DMS53 treated with DMSO at 0.1 percent for 48 hours (cell line): ENCODE results near the gene PPP1R10.

Source experiments
- DNase-seq: peaks from one replicate; lab custom pipeline; 2025; ENCODE audit not compliant: unreplicated experiment; lab: John Stamatoyannopoulos, UW

The PPP1R10 gene

DNA sequence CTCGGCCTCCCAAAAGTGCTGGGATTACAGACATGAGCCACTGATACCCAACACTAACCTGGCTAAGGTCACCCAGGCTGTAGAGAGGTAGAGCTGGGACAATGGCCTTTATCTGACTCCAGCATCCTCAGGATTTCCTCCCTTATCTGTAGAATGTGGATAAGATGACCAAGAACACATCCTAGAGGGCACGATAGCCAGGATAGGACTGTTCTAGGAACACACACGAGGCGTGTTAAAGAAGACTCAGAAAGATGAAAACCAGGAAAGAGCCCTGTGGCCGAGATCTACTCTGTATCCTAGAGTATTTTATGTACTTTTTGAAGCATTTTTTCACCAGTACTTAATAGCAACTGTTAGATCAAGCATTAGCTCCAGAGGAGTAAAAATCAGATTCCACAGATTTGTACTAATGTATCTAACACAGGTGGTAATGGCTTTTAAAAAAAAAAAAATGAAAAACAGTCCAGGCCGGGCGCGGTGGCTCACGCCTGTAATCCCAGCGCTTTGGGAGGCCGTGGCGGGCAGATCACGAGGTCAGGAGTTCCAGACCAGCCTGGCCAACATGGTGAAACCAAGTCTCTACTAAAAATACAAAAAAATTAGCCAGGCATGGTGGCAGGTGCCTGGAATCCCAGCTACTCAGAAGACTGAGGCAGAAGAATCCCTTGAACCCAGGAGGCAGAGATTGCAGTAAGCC is 17.3 kb downstream of the PPP1R10 start:
- no peak for DNase-seq

DNA sequence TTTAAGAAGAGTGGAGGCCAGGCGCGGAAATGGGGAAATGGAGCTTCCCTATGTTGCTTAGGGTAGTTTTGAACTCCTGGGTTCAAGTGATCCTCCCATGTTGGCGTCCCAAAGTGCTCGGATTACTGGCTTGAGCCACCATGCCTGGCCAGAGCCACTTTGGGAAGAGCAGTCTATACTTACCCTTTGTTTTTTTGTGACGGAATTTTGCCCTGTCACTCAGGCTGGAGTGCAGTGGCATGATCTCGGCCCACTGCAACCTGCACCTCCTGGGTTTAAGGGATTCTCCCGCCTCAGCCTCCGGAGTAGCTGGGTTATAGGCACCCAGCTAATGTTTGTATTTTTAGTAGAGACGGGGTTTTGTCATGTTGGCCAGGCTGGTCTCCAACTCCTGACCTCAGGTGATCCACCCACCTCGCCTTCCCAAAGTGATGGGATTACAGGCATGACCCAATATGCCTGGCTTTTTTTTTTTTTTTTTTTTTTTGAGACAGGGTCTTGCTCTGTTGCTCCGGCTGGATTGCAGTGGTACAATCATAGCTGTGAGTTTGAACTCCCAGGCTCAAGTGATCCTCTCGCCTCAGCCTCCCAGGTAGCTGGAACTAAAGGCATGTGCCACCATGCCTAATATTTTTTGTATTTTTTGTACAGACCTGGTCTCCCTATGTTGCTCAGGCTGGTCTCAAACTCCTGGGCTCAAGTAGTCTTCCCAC is 18.0 kb downstream of the PPP1R10 start:
- no peak for DNase-seq

DNA sequence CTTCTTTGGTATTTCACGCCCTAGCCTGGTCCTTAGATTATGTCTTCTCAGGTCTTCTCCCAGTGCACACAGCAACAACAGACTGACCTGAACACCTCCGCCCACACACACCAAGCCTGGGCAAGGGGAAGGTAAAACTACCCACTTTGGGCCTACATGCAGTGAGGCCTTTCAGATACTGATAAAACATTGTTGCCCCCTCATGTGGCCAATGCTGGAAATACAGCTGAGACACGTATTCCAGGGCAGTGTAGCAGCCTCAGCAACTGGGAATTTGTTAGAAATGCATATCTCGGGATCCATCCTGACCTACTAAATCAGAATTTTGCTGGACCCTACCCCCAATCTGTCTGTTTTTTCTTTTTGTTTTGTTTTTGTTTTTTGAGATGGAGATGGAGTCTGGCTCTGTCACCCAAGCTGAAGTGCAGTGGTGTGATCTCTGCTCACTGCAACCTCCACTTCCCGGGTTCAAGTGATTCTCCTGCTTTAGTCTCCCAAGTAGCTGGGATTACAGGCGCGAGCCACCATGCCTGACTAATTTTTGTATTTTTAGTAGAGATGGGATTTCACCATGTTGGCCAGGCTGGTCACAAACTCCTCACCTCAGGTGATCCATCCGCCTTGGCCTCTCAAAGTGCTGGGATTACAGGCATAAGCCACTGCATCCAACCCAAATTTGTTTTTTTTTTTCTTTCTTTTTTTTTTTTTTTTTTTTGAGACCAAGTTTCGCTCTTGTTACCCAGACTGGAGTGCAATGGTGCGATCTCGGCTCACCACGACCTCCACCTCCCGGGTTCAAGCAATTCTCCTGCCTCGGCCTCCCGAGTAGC is 19.5 kb downstream of the PPP1R10 start:
- peak; percentile 73 for DNase-seq

DNA sequence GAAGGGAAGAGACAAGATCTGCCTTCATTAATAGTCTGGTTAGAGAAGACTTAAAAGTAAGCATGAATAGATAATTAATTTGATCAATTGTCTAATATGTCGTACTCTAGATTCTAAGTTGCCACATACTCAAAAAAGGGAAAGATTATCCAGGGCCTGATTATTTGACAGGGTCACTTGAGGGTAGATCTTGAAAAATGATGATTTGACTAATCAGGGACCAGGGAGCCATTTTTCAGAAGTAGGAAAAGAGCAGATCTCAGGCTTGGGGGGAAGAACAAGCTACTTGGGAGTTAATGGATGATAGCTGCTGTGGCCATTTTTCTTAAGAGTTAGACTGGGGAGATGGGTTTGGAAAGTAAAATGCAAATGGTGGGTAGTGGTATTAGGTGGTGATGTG is 24.8 kb downstream of the PPP1R10 start:
- DNase-seq, result no peak

DNA sequence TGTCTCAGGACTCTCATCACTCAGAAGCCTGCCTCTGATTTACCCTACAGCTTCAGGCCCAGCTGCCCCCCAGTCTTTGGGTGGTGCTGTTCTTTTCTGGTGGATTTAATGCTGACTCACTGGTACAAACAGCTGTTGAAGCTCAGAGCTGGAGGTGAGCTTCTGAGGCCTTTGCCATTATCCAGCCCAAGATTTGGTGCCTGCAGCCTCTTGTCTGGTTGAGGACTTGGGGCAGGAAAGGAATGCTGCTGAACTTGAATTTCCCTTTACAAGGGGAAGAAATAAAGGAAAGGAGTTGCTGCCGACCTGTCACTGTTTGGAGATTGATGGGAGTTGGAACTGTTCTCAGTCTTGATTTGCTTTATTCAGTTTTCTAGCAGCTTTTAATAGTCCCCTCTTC is 26.0 kb downstream of the PPP1R10 start:
- no peak for DNase-seq

DNA sequence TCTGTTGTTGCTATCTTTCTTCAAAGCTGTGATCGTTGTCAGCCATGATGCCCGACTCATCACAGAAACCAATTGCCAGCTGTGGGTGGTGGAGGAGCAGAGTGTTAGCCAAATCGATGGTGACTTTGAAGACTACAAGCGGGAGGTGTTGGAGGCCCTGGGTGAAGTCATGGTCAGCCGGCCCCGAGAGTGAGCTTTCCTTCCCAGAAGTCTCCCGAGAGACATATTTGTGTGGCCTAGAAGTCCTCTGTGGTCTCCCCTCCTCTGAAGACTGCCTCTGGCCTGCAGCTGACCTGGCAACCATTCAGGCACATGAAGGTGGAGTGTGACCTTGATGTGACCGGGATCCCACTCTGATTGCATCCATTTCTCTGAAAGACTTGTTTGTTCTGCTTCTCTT is 26.5 kb downstream of the PPP1R10 start:
- DNase-seq, result no peak

DNA sequence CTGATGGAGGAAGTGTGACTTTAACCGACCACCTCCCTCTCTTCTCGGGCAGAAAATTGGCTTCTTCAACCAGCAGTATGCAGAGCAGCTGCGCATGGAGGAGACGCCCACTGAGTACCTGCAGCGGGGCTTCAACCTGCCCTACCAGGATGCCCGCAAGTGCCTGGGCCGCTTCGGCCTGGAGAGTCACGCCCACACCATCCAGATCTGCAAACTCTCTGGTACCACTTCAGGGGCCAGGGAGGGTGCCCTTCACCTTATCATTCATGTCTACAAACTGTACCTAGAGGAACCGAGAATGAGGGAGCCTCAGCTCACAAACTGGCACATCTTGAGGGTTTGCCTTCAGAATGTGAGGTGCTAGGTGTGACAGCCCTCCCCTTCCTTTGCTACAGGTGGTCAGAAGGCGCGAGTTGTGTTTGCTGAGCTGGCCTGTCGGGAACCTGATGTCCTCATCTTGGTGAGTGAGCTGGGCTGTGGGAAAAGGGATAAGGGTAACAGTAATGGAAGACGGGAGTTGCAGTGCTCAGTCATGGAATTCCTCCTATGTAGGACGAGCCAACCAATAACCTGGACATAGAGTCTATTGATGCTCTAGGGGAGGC is 27.2 kb downstream of the PPP1R10 start:
- DNase-seq, result no peak

DNA sequence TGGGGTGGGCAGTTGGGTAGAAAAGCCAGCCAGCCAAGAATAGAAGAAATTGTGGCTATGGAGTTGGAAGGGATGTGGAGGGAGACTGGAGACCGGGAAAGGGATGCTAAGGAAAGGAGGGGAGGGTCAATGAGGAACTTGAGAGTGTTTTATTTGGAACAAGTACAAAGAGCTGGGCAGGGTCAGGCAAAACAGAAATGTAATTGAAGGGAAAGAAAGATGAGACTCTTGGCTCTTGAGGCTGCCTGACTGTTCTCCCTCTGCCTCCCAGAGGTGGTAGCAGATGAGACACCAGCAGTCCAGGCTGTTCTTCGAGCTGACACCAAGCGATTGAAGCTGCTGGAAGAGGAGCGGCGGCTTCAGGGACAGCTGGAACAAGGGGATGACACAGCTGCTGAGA is 33.1 kb downstream of the PPP1R10 start:
- DNase-seq, result no peak

DNA sequence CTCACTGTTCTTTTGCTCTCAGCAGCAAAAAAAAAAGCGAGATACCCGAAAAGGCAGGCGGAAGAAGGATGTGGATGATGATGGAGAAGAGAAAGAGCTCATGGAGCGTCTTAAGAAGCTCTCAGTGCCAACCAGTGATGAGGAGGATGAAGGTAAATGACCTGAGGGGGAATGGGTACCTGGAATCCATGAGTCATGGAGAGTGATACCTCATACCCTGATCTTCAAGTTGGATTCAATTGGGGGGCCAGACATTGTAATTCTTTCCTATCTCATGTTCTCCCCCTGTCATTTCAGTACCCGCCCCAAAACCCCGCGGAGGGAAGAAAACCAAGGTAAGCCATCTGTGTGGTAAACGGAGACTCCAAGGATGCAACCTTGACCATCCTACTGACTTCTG is 39.0 kb downstream of the PPP1R10 start:
- no peak for DNase-seq

DNA sequence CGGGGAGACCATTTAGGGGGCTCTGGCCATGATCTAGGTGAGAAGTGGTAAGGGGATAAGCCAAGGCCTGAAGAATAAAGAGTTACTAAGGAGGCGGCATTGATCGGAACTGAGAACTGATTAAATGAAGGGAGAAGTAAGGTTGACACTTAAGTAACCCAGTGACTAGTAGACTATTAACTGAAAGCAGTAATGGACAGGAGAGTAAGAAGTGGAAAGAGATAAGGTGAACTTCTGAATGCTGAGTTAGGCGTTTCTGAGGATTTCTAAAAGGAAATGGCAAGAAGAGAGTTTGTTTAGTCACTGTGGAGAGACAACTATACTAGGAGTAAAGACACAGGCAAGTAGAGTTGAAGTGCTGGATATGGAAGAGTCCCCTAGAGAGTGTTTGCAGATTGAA is 43.9 kb downstream of the PPP1R10 start:
- DNase-seq, result no peak

DNA sequence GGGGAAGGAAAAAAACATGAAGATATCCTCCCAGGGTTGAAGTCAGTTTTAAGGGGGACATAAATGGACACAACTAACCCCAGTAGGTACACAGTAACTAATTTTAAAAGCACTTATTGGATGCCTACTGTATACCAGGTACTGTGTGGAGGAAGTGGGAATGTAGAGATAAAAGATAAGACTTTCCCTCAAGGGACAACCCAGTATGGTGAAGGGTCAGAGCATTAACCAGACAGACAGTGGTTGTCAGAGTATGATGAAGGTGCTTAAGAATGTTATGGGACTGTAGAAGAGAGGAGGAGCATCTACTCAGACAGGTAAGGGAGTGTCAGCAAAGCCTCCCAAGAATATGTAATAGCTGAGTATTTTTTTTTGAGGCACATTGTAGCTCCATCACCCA is 44.9 kb downstream of the PPP1R10 start:
- no peak for DNase-seq

DNA sequence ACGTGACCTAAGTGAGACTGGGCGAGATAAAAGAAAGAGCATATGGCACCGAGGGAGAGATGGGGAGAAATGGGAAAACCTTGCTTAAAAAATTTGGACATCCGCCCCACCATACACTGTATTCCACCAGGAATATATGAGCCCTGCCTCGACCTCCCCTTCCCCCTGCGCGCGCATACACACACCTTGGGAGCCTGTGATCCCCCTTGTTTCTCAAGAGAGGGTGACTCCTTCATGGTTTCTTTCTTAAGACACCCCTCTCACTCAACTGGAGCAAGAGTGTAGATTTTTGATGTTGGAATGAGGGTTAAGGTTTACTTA is 45.3 kb downstream of the PPP1R10 start:
- DNase-seq, result no peak

DNA sequence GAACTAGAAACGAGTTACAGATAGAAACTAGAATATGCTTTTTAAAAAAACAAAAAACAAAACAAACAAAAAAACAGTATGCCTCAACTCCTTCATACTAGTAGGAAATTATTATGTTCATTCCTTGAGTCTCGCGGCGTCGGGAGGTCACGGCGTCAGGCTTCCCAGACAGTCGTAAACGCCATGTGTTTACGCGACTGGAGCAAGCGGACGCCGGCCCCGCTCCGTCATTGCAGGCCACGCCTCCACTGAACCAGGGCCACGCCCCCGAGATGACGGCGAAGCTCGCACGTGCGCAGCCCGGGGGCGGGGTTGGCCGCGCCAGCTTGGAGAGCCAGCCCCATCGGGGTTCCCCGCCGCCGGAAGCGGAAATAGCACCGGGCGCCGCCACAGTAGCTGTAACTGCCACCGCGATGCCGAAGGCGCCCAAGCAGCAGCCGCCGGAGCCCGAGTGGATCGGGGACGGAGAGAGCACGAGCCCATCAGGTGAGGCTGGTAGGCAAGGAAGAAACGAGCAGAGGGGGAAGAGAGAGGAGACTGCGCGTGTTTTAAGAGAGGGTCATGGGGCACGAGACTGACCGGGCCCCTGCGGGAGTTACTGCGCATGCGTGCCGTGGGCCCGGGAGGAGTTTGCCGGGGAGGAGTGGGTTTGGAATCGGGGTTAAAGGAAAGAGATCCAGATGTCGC is 45.8 kb downstream of the PPP1R10 start, which contains the start of gene ABCF1:
TSS of gene ABCF1 (plus strand) at position 368 of the 687 bp plus-strand sequence. CDS start at position 414, 46 bp downstream.
- DNase-seq, result peak; percentile 92

DNA sequence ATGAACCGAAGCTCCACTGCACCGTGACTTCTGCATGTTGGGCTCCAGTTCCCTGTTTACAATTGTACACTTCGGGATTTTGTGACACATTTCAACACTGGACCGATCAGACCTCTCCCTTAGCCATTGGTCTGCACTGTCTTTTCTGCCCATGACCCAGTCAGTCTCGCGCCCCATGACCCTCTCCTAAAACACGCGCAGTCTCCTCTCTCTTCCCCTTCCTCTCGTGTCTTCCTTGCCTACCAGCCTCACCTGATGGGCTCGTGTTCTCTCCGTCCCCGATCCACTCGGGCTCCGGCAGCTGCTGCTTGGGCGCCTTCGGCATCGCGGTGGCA is 46.3 kb downstream of the PPP1R10 start:
- no peak for DNase-seq

DNA sequence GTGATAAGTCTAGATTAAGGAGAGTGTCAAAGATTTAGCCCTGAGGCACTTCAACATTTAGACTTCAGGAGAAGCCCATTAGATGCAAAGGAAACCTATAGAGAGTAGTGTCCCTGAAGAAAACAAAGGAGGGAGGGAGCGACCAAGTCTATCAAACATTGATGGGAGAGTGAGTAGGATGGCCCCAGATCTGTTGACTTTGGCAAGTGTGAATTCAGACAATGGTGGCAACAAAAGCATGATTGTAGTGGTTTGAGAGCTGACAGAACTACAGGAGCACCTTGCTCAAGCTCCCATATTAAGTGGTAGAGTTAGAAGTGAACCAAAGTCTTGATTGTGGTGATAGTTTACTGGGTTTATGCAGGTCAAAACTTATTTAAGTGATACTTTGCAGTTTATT is 46.8 kb downstream of the PPP1R10 start:
- no peak for DNase-seq

DNA sequence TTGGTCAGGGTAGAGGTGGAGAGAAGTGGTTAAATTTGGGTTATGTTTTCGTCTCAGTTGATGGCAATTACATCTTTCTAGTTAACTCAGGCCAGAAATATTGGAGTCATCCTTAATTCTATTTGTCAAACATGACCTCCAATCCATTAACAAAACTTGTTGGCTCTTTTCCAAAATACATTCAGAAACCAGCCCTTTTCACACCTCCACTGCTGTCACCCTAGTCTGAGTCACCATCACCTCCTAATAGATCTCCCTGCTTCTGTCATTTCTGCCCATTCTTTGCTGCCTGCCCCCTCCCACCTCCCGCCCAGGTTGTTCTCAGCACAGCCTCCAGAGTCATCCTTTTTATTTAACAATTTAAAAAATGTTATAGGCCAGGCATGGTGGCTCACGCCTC is 48.8 kb downstream of the PPP1R10 start:
- no peak for DNase-seq

DNA sequence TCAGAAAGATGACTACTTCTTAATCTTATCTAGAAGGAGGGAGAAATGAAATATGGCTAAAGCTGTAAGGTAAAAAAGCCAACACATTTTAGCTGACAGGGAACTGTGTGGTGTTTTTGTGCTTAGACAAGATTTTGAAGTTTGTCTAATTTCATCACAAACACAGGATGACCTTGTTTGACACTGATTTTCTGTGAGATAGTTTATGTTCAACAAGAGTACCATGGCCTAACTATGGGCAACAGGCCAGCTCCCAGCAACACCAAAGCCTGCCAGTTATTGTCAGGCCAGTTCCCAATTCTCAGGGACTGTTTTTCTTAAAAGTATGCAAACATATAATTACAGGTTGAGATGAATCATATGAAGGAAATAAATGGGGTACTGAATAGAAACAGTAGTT is 51.3 kb downstream of the PPP1R10 start:
- no peak for DNase-seq

DNA sequence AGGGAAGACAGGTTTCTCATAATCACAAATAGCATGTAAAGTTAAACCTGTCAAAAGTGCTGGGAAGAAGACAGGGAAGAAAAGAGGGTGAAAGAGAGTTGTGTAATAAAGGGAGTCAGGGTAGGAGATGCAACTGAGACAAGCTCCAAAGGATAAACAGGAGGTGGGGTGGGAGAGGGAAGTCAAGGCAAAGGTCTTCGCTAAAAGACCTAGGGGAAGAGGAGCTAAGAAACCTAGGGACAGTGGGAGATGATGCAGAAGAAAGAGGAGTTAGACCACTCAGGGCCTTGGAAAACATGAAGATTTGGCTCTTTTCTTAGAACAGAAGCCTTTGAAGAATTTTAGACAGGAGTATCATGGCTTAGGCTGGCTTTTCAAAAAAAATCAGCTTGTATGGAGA is 52.9 kb downstream of the PPP1R10 start:
- no peak for DNase-seq

DNA sequence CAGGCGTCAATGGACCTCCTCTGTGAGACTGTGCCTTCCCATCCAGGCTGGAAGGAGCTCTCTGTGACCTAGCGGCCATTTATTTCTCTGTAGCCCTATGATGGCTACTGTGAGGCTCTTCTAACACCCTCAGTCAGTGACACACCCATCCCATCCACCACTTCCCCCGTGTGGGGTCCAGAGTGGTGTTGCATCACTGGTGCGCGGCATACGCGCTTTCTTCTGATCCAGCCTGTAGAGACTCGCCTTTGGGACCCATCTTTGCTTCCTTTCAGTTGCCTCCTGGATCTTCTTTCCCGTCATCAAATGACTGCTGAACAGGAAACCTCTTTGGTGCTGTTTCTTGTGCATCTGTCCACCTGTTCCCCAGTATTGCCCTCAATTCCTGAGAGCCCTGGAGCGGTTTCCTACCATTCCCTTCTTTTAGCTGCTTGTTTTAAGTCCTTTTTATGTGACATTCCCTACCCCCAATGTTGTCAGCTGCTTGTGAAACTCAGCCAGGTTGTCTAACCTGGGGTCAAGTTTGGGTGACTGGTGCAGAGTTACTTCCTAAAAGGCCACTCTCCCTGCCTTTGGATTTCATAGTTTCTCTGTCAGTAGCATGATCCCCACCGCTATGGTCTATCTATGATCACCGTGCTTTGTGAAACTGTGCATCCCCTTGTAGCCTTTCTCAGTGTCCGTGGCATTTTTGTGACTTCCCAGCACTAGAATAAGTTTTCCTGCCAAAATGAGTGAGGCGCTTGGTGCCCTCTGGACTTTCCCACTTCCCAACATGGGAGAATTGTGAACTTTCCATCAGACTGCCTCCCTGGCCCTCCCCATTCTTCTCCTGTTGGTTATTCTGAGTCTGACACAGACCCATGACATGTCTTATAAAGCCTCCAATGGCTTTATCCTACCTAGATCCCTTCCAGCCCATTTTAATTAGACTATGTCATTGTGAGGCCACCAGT is 54.3 kb downstream of the PPP1R10 start:
- no peak for DNase-seq

DNA sequence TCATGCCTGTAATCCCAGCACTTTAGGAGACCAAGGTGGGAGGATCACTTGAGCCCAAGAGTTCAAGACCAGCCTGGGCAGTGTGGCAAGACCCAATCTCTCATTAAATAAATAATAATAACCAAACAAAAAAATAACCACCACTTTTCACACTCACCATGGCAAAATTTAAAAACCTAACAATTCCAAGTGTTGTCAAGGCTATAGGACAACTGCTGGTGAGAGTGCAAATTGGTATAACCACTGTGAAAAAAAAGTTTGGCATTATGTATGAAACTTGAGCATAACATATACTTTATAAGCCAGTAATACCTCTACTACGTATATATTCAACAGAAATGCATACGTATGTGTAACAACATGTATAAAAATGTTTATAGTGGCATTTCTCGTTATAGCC is 56.1 kb downstream of the PPP1R10 start:
- DNase-seq, result no peak
